GM21529 (cell line): Measurements from ENCODE around the gene COL23A1.
"Not testable (repeated sequence)": the region's sequence is repeated elsewhere in the genome, so short reads cannot be mapped to it uniquely, and the experiment has no call there.

Experiments used
- ATAC-seq: cut with Tn5 transposase; IDR thresholded peaks from one replicate; pipeline ENCODE4 v1.9.1; 2021; ENCODE audit not compliant: unreplicated experiment

The COL23A1 gene

GRCh38 chr5:178515776-178516503, 74.3 kb downstream of the COL23A1 start:
- ATAC-seq, result no peak

GRCh38 chr5:178514851-178515418, 75.3 kb downstream of the COL23A1 start:
- no peak for ATAC-seq

DNA sequence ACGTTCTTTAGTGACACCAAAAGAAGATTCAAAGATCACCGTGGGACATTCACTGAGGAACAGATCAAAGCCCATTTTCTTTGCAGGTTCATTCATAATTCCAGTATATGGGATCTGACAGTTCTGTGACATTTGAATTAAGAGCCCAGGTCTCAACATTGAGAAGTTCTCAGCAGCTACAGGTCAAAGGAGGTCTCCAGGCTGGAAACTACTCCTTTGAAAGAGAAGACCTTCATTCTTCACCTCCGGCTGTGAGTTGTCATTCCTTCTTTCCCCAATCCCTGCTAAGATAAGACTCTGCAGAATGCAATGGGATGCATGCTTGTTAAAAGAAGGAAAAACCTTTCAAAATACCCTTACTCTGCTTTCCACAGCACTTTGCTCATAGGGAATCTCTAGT, 79.0 kb downstream of the COL23A1 start:
- ATAC-seq, result no peak

DNA sequence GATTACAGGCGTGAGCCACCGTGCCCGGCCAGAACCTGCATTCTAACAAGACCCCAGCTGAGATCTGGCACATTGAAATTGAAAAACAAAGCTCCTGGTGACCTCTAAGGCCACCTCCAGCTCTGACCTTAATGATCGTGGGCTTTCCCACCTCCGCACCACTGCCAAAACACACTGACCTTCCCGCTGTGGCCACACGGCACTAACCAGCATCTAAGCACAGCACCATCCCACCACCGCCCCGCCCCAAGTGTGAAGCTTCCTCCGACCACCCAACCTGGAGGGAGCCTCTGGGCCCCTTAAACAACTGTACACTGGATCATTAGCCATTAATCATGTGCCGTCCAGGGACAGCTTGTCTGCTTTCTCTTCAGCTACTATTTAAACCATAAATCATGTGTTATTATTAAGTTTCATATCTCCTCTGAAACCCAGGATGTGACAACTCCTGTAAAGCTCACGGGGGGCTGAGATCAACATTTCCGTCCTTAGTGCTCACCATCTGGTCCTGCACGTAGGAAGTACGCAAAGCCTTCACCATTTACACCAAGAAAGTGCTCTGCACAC, 80.6 kb downstream of the COL23A1 start:
- ATAC-seq, result no peak

DNA sequence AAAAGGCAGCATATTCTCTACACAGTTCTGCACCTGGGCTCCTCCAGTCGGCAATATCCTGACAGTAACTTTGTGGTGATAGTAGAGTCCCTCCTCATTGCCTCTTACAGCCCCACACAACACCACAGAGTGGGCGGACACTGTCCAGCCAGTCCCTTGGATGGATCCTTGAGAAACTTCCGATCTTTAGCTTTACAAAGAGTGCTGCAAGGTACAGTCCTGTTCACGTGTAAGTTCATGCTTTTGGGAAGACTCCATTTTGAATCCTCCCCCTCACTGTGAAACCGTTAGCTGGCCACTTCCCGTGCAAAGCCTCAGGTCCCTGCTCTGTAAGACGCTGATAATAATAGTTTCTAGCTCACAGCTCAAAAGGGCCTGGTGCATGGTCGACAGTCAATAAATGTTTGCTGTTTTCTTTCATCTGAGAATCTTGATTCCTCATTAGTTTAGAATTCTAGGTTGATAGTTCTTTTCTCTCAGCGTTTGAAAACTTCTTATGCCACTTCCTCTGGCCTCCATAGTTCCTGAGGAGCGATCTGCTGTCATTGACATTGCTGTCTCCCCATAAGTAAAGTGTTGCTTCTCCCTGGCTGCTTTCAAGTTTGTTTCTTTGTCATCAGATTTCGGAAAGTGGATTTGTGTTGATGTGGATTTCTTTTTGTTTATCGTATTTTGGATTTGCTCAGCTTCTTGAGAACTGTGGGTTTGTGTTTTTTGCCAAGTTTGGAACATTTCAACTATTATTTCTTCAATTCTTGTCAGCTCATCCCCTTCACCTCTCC, 82.9 kb downstream of the COL23A1 start:
- no peak for ATAC-seq

- no peak for ATAC-seq
Observed at GRCh38 chr5:178505639-178506407, 84.4 kb downstream of the COL23A1 start.

DNA sequence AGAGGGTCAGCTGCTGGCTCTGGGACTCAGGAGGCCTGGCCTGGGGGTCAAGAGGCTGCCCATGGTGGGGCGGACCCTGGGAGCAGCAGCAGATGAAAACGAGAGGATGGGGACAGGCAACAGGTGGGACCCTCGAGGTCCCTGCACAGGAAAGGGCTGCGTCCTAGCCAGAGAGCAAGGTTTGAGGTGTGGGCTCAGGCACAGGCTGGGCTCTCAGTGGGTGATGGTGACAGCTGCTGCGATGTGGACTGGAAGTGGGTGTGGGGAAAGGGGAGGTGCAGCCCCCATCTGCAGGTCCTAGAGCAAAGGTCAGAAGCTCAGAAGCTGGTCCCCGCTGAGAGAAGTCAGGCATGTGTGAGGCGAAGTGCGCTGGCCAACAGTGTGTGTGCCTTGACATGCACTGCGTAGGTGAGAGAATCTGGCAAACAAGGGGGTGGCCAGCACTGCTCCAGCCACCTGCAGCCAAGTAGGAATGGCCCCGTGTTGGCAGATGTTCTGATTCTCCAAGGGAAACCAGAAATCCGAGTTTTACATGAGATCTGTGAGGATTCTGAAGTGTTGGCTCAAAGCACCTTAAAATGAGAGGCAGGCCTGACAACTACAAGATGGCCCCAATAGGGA, 85.7 kb downstream of the COL23A1 start:
- ATAC-seq, result no peak

GRCh38 chr5:178502401-178503100, 87.6 kb downstream of the COL23A1 start:
- no peak for ATAC-seq

GRCh38 chr5:178499352-178499751, 90.8 kb downstream of the COL23A1 start:
- no peak for ATAC-seq

GRCh38 chr5:178496642-178497041, 93.6 kb downstream of the COL23A1 start:
- ATAC-seq, result no peak

GRCh38 chr5:178496214-178496613, 94.0 kb downstream of the COL23A1 start:
- no peak for ATAC-seq

DNA sequence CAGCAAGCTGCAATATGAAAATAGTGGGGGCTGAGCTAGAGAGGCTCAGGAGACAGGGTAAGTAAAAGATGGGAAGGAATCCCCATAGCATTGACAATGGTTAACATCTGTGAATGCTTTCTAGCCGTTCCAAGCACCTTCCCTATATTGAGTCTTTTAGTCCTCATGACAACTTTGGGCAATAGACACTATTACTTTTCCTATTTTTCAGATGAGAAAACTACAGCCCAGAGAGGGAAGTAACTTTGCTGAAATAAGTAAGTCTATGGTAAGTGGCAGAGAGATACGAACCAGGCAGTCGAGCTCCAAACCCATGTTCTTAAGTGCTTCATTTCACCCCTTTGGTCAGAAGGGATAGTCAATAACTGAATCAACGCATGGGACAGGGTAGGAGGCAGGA, 94.5 kb downstream of the COL23A1 start:
- no peak for ATAC-seq

DNA sequence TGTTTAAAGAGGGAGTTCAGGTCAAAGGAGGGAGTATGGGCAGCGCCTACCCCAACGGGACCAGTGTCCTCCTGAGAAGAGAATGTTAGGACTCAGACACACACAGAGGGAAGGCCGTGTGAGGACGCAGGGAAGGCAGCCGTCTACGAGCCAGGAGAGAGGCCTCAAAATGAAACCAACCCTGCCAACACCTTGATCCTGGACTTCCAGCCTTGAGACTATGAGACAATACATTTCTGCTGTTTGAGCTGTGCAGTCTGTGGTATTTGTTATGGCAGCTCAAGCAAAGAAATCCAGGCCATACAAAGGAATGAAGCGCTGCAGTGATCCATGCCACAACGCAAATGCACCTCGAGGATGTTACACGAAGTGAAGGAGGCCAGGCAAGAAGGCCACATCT, 97.9 kb downstream of the COL23A1 start:
- no peak for ATAC-seq

GRCh38 chr5:178490935-178491652, 99.1 kb downstream of the COL23A1 start:
- no peak for ATAC-seq

DNA sequence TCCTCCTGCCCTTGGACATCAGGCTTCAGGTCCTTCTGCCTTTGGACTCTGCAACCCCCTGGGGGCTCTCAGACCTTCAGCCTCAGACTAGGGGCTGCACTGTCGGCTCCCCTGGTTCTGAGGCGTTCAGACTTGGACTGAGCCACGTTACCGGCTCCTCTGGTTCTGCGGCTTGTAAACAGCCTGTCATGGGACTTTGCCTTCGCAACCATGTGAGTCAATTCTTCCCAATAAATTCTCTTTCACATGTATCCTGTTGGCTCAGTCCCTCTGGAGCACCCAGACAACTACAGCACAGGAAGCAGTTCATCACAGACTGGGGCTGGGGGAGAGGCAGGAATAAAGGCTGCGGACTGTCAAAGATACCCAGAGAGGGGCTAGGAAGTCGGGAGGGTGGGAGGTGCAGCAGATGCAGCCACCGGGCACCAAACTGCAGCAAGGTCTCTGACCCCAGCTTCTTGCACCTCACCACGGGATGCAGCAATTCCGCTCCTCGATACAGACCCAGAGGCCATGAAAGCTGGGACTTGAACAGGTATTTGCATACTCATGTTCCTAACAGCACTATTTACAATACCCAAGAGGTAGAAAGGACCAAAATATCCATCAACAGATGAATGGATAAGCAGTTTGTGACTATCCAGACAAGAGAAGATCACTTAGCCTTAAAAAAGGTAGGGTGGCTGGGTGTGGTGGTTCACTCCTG, 100.8 kb downstream of the COL23A1 start:
- no peak for ATAC-seq

GRCh38 chr5:178488696-178489095, 101.5 kb downstream of the COL23A1 start:
- no peak for ATAC-seq

GRCh38 chr5:178487911-178488600, 102.1 kb downstream of the COL23A1 start:
- ATAC-seq, result no peak

DNA sequence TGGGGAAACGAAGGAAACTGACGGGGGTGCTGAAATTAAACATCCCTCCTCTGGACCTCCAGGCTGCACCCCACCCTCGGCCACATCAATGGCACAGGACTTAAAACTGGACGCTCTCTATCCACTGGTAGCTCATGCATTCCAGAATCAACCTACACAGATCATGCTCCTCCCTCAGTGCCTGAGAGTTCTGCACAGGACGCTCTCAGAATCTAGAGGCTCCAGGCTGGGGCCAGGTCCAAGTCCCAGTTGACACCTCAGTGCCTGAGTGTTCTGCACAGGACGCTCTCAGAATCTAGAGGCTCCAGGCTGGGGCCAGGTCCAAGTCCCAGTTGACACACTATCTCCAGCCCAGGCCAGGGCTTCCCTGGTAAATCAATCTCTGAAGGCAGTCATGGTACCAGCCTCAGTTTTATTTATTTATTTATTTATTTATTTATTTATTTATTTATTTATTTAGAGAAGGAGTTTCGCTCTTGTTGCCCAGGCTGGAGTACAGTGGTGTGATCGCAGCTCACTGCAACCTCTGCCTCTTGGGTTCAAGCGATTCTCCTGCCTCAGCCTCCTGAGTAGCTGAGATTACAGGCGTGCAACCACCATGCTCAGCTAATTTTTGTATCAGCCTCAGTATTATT, 103.2 kb downstream of the COL23A1 start:
- ATAC-seq, result not testable (repeated sequence)
